ENCODE measurements around the gene HIVEP3.

The HIVEP3 gene

GRCh38 chr1:41652384-41653265 is 266.1 kb downstream of the HIVEP3 start:
- DNase-seq (ENCODE audit: low read depth in 2 of 2), result no peak

GRCh38 chr1:41650028-41650880 is 268.5 kb downstream of the HIVEP3 start:
- no peak for DNase-seq (ENCODE audit: low read depth in 2 of 2)

- no peak for DNase-seq (ENCODE audit: low read depth in 2 of 2)
Measured at GRCh38 chr1:41649396-41650027, 269.2 kb downstream of the HIVEP3 start.

GRCh38 chr1:41648844-41649243 is 269.9 kb downstream of the HIVEP3 start:
- no peak for DNase-seq (ENCODE audit: low read depth in 2 of 2)

GRCh38 chr1:41648230-41648629 is 270.5 kb downstream of the HIVEP3 start:
- DNase-seq (ENCODE audit: low read depth in 2 of 2), result no peak

- DNase-seq (ENCODE audit: low read depth in 2 of 2), result no peak
Measured at GRCh38 chr1:41647221-41648135, 271.2 kb downstream of the HIVEP3 start.

GRCh38 chr1:41646186-41646585 is 272.5 kb downstream of the HIVEP3 start:
- no peak for DNase-seq (ENCODE audit: low read depth in 2 of 2)

- no peak for DNase-seq (ENCODE audit: low read depth in 2 of 2)
Measured at GRCh38 chr1:41645062-41645461, 273.7 kb downstream of the HIVEP3 start.

- DNase-seq (ENCODE audit: low read depth in 2 of 2), result no peak
Measured at GRCh38 chr1:41642922-41643821, 275.6 kb downstream of the HIVEP3 start.

- DNase-seq (ENCODE audit: low read depth in 2 of 2), result no peak
Measured at GRCh38 chr1:41641941-41642527, 276.7 kb downstream of the HIVEP3 start.

GRCh38 chr1:41641475-41641814 is 277.3 kb downstream of the HIVEP3 start:
- no peak for DNase-seq (ENCODE audit: low read depth in 2 of 2)

GRCh38 chr1:41640756-41641474 is 277.8 kb downstream of the HIVEP3 start:
- DNase-seq (ENCODE audit: low read depth in 2 of 2), result no peak

GRCh38 chr1:41640141-41640751 is 278.5 kb downstream of the HIVEP3 start:
- DNase-seq (ENCODE audit: low read depth in 2 of 2), result no peak

GRCh38 chr1:41639332-41639936 is 279.3 kb downstream of the HIVEP3 start:
- no peak for DNase-seq (ENCODE audit: low read depth in 2 of 2)

- DNase-seq (ENCODE audit: low read depth in 2 of 2), result no peak
Measured at GRCh38 chr1:41638086-41639024, 280.4 kb downstream of the HIVEP3 start.

- DNase-seq (ENCODE audit: low read depth in 2 of 2), result no peak
Measured at GRCh38 chr1:41637367-41637766, 281.4 kb downstream of the HIVEP3 start.

GRCh38 chr1:41633764-41634163 is 285.0 kb downstream of the HIVEP3 start:
- no peak for DNase-seq (ENCODE audit: low read depth in 2 of 2)

Measured in fibroblast of skin of left quadriceps (primary cell).